Naive thymus-derived CD4-positive, alpha-beta T cell (primary cell): ENCODE results near the gene DCST1. TPM values are rescaled to one million over a fixed set of nuclear protein-coding genes. Genes with fewer than 3 reads are reported as not detected.

Source experiments
- ATAC-seq: fragments of 150-1000 bp; cut with Tn5 transposase; 2 replicates; pipeline ENCODE4 v1.10.0; 2021; ENCODE audit warnings: mild to moderate bottlenecking, moderate library complexity
- CTCF ChIA-PET: fragments of 350-600 bp; sonication (Branson Sonifier 250); formaldehyde crosslinking; loops from one replicate; lab custom pipeline; 2021; ENCODE audit warnings: antibody characterized with exemption; lab: Charles Lee
- POLR2A ChIA-PET: fragments of 350-600 bp; sonication (Branson Sonifier 250); formaldehyde crosslinking; loops from one replicate; lab custom pipeline; 2021; ENCODE audit warnings: antibody characterized with exemption, inconsistent platforms; lab: Charles Lee
- DNase-seq, 9 donors: peaks; one replicate each; pipeline versions ENCODE4 v3.0.0 to v3.0.0-alpha.2; 2020 to 2022; ENCODE audit warnings: mixed read lengths in 1 of 9
- H3K27ac ChIP-seq: one replicate; pipeline ENCODE4 v1.7.0; 2013; ENCODE audit warnings: mild to moderate bottlenecking, low read depth, low read length, moderate library complexity
- H3K27me3 ChIP-seq, 2 donors: one replicate each; pipeline ENCODE4 v1.7.0; 2013; ENCODE audit warnings: low read length in 2 of 2, mild to moderate bottlenecking in 2 of 2, moderate library complexity in 2 of 2; ENCODE audit not compliant: control insufficient read depth in 2 of 2, insufficient read depth in 2 of 2
- H3K36me3 ChIP-seq, 3 experiments: 1 replicate in 2 of 3; 2 replicates in 1 of 3; pipeline ENCODE4 v1.7.0; 2013; ENCODE audit warnings: low read length in 3 of 3, mild to moderate bottlenecking in 3 of 3, moderate library complexity in 1 of 3; ENCODE audit not compliant: insufficient read depth in 3 of 3, control insufficient read depth in 2 of 3
- H3K4me1 ChIP-seq, 2 donors: one replicate each; pipeline ENCODE4 v1.7.0; 2013; ENCODE audit warnings: low read length in 2 of 2, mild to moderate bottlenecking in 2 of 2, moderate library complexity in 1 of 2; ENCODE audit not compliant: control insufficient read depth in 2 of 2, insufficient read depth in 2 of 2
- H3K4me3 ChIP-seq: 2 replicates; pipeline ENCODE4 v1.7.0; 2013; ENCODE audit warnings: mild to moderate bottlenecking, low read length
- H3K9me3 ChIP-seq, 3 experiments: 1 replicate in 2 of 3; 2 replicates in 1 of 3; pipeline ENCODE4 v1.7.0; 2013; ENCODE audit warnings: low read length in 3 of 3; ENCODE audit not compliant: control insufficient read depth in 2 of 3
- H3K27ac Mint-ChIP-seq, 9 donors: one replicate each; pipeline ENCODE4 v1.8.0; 2020 to 2022; ENCODE audit warnings: mixed read lengths in 9 of 9, mild to moderate bottlenecking in 8 of 9, moderate library complexity in 5 of 9, inconsistent platforms in 2 of 9
- H3K27me3 Mint-ChIP-seq, 5 donors: one replicate each; pipeline ENCODE4 v1.8.0; 2021 to 2022; ENCODE audit warnings: mixed read lengths in 5 of 5, mild to moderate bottlenecking in 1 of 5
- H3K36me3 Mint-ChIP-seq, 5 donors: one replicate each; pipeline ENCODE4 v1.8.0; 2020 to 2022; ENCODE audit warnings: mixed read lengths in 5 of 5, mild to moderate bottlenecking in 3 of 5, inconsistent platforms in 1 of 5
- H3K4me1 Mint-ChIP-seq, 7 donors: one replicate each; pipeline ENCODE4 v1.8.0; 2020 to 2022; ENCODE audit warnings: mixed read lengths in 7 of 7, mild to moderate bottlenecking in 3 of 7, inconsistent platforms in 1 of 7
- H3K4me3 Mint-ChIP-seq, 10 donors: one replicate each; pipeline ENCODE4 v1.8.0; 2020 to 2022; ENCODE audit warnings: mild to moderate bottlenecking in 10 of 10, mixed read lengths in 10 of 10, moderate library complexity in 6 of 10, inconsistent platforms in 2 of 10
- H3K9me3 Mint-ChIP-seq, 11 donors: one replicate each; pipeline ENCODE4 v1.8.0; 2020 to 2022; ENCODE audit warnings: mixed read lengths in 11 of 11, mild to moderate bottlenecking in 4 of 11, inconsistent platforms in 1 of 11, moderate library complexity in 1 of 11
- intact Hi-C, 2 donors: fragments of 100-400 bp; cut with micrococcal nuclease; formaldehyde crosslinking; loops; one replicate each; pipeline ENCODE4 v1.15.1; 2023
- polyA plus RNA-seq, 2 donors: library from polyadenylated mRNA; unstranded; fragments of 300-500 nt; fragmentation: Illumina TruSeq; gene quantifications; one replicate each; pipeline ENCODE4 v1.2.3, GENCODE V29; 2021
- total RNA-seq, 6 experiments: library from RNA in 5 of 6; stranded (reverse) in 5 of 6; gene quantifications; 1 replicate in 5 of 6; 2 replicates in 1 of 6; pipeline ENCODE4 v1.2.3 and lab custom pipeline; 2021 to 2026

Gene DCST1
- total and polyA plus RNA-seq, 7 experiments from 2014 or later: 0.19 to 0.78 (median 0.42) TPM; not detected in 4

- Histone ChIP-seq H3K27me3 (no peaks in the 10 kb centered on the region), H3K27ac (no peak overlapping the region), H3K9me3 (no peaks in the 10 kb centered on the region), H3K36me3 (peaks cover 0 to 7% (median 0%) of the 10 kb centered on the region in 3 experiments), H3K4me3 (no peak overlapping the region), H3K4me1 (peaks cover 9 to 16% of the 10 kb centered on the region in 2 donors)
- Mint-ChIP-seq H3K27me3 (peaks cover 0 to 15% (median 0%) of the 10 kb centered on the region in 5 donors), H3K9me3 (no peaks in the 10 kb centered on the region), H3K4me1 (peaks cover 17 to 63% (median 47%) of the 10 kb centered on the region in 7 donors), H3K4me3 (peak overlapping the region in 5 of 10 donors; percentile 11 to 45 (median 15)), H3K27ac (peak overlapping the region in 4 of 9 donors; percentile 13 to 67 (median 46)), H3K36me3 (peaks cover 0 to under 1% (median 0%) of the 10 kb centered on the region in 5 donors)
- intact Hi-C loops: no loop called here
- ChIA-PET POLR2A (interaction anchor here (0.6 to 1.7 kb wide), 3 partner anchors 8 to 172 kb away, joined by 4 to 8 read pairs (median 6); no protein-coding TSS in a partner anchor), CTCF (interaction anchor here (2.9 to 8.1 kb wide), 2 partner anchors 10 to 11 kb away, joined by 18 to 52 read pairs; partner anchors contain the start of gene EFNA4)
- ATAC-seq: no peak
- DNase-seq: peak in 1 of 9 donors; percentile 12
Observed at GRCh38 chr1:155073377-155074242, 40.0 kb downstream of the DCST1 start.

- POLR2A ChIA-PET: interaction anchor here (0.6 to 2.3 kb wide), 5 partner anchors 9 to 1282 kb away, joined by 3 to 8 read pairs (median 5); partner anchors contain the start of gene ADAM15
- Histone ChIP-seq H3K27ac (no peak overlapping the region), H3K9me3 (no peaks in the 10 kb centered on the region), H3K36me3 (no peaks in the 10 kb centered on the region), H3K4me1 (peaks cover 19 to 28% of the 10 kb centered on the region in 2 donors), H3K27me3 (no peaks in the 10 kb centered on the region), H3K4me3 (no peak overlapping the region)
- CTCF ChIA-PET: interaction anchor here (0.6 to 8.1 kb wide), 3 partner anchors 9 to 99 kb away, joined by 3 to 52 read pairs (median 18); partner anchors contain the start of gene EFNA4
- intact Hi-C loops: no loop called here
- Mint-ChIP-seq H3K4me3 (peak overlapping the region in 1 of 10 donors; percentile 31), H3K27ac (peak overlapping the region in 2 of 9 donors; percentile 45 to 48), H3K27me3 (peaks cover 0 to 31% (median 6%) of the 10 kb centered on the region in 5 donors), H3K4me1 (peaks cover 23 to 72% (median 53%) of the 10 kb centered on the region in 7 donors), H3K36me3 (no peaks in the 10 kb centered on the region), H3K9me3 (peaks cover 0 to 2% (median 0%) of the 10 kb centered on the region in 11 donors)
- DNase-seq (peak in 1 of 9 donors; percentile 6), ATAC-seq (no peak)
Observed at GRCh38 chr1:155075535-155075934, 41.9 kb downstream of the DCST1 start.

GRCh38 chr1:155076371-155076770 is 42.7 kb downstream of the DCST1 start:
- Histone ChIP-seq H3K36me3 (no peaks in the 10 kb centered on the region), H3K4me3 (no peak overlapping the region), H3K27ac (no peak overlapping the region), H3K4me1 (peaks cover 25 to 34% of the 10 kb centered on the region in 2 donors), H3K27me3 (peaks cover 5% of the 10 kb centered on the region in 2 donors), H3K9me3 (no peaks in the 10 kb centered on the region)
- peaks cover 3 to 36% (median 9%) of the 10 kb centered on the region in 5 donors for H3K27me3 Mint-ChIP-seq
- H3K4me3 Mint-ChIP-seq: no peak overlapping the region
- peak in 1 of 9 donors; percentile 6 for DNase-seq
- ChIA-PET POLR2A (interaction anchor here (0.6 to 2.3 kb wide), 2 partner anchors 24 to 65 kb away, joined by 4 to 6 read pairs; no protein-coding TSS in a partner anchor), CTCF (interaction anchor here (0.6 to 8.1 kb wide), 5 partner anchors 8 to 100 kb away, joined by 3 to 52 read pairs (median 5); partner anchors contain the start of gene EFNA4)
- peaks cover 25 to 74% (median 53%) of the 10 kb centered on the region in 7 donors for H3K4me1 Mint-ChIP-seq
- intact Hi-C loops: no loop called here
- ATAC-seq: no peak
- peak overlapping the region in 5 of 9 donors; percentile 47 to 81 (median 57) for H3K27ac Mint-ChIP-seq
- peaks cover 0 to 3% (median 0%) of the 10 kb centered on the region in 11 donors for H3K9me3 Mint-ChIP-seq
- H3K36me3 Mint-ChIP-seq: peaks cover 0 to under 1% (median 0%) of the 10 kb centered on the region in 5 donors

- H3K4me1 ChIP-seq: peaks cover 33 to 44% of the 10 kb centered on the region in 2 donors
- H3K9me3 Mint-ChIP-seq: peaks cover 0 to 4% (median 0%) of the 10 kb centered on the region in 11 donors
- no peaks in the 10 kb centered on the region for H3K9me3 ChIP-seq
- peaks cover 9 to 13% of the 10 kb centered on the region in 2 donors for H3K27me3 ChIP-seq
- ATAC-seq: no peak
- intact Hi-C loops: no loop called here
- peak overlapping the region in 8 of 9 donors; percentile 3 to 70 (median 36) for H3K27ac Mint-ChIP-seq
- peaks cover 7 to 34% (median 15%) of the 10 kb centered on the region in 5 donors for H3K27me3 Mint-ChIP-seq
- H3K27ac ChIP-seq: no peak overlapping the region
- ChIA-PET CTCF (interaction anchor here (0.8 to 8.1 kb wide), 2 partner anchors 9 to 14 kb away, joined by 3 to 52 read pairs; partner anchors contain the start of gene EFNA4), POLR2A (interaction anchor here (0.9 to 1.6 kb wide), 3 partner anchors 11 to 25 kb away, joined by 3 read pairs; no protein-coding TSS in a partner anchor)
- H3K4me3 Mint-ChIP-seq: peak overlapping the region in 9 of 10 donors; percentile 0 to 90 (median 40)
- H3K36me3 Mint-ChIP-seq: peaks cover 0 to 4% (median 0%) of the 10 kb centered on the region in 5 donors
- H3K36me3 ChIP-seq: no peaks in the 10 kb centered on the region
- peaks cover 27 to 72% (median 53%) of the 10 kb centered on the region in 7 donors for H3K4me1 Mint-ChIP-seq
- no peak overlapping the region for H3K4me3 ChIP-seq
- DNase-seq: peak in 1 of 9 donors; percentile 7
Observed at GRCh38 chr1:155077346-155077745, 43.7 kb downstream of the DCST1 start.

- no peak overlapping the region for H3K27ac ChIP-seq
- POLR2A ChIA-PET: interaction anchor here (1.0 to 1.6 kb wide), 4 partner anchors 8 to 26 kb away, joined by 3 to 4 read pairs (median 4); partner anchors contain the start of gene EFNA4
Observed at GRCh38 chr1:155077758-155078445, 44.3 kb downstream of the DCST1 start.

More at GRCh38 chr1:155077758-155078445, 44.3 kb downstream of the DCST1 start:
- H3K9me3 ChIP-seq: no peaks in the 10 kb centered on the region
- intact Hi-C loops: no loop called here
- H3K4me3 Mint-ChIP-seq: peak overlapping the region; percentile 0 to 90 (median 59)
- H3K36me3 ChIP-seq: no peaks in the 10 kb centered on the region
- peak in 1 of 9 donors; percentile 8 for DNase-seq
- peaks cover 7 to 39% (median 18%) of the 10 kb centered on the region in 5 donors for H3K27me3 Mint-ChIP-seq
- H3K4me1 ChIP-seq: peaks cover 39 to 49% of the 10 kb centered on the region in 2 donors
- peaks cover 0 to 4% (median 0%) of the 10 kb centered on the region in 5 donors for H3K36me3 Mint-ChIP-seq
- CTCF ChIA-PET: interaction anchor here (0.8 to 8.1 kb wide), 3 partner anchors 9 to 310 kb away, joined by 3 to 52 read pairs (median 3); partner anchors contain the start of gene EFNA4
- peaks cover 0 to 4% (median 0%) of the 10 kb centered on the region in 11 donors for H3K9me3 Mint-ChIP-seq
- peaks cover 30 to 72% (median 56%) of the 10 kb centered on the region in 7 donors for H3K4me1 Mint-ChIP-seq
- H3K4me3 ChIP-seq: no peak overlapping the region
- ATAC-seq: no peak
- peaks cover 14 to 16% of the 10 kb centered on the region in 2 donors for H3K27me3 ChIP-seq
- H3K27ac Mint-ChIP-seq: peak overlapping the region in 8 of 9 donors; percentile 3 to 70 (median 36)
